RWPE2 (cell line): ENCODE measurements around the gene NKD1.

Experiments
- ATAC-seq: fragments of 200-7000 bp; cut with Tn5 transposase; 3 replicates; pipeline ENCODE4 v1.9.1; 2021; ENCODE audit warnings: low read depth
- DNase-seq: peaks from one replicate; pipeline ENCODE4 v3.0.0-alpha.2; 2020; ENCODE audit warnings: low spot score
- H3K27ac ChIP-seq: fragments of 450-650 bp; 2 replicates; pipeline ENCODE4 v1.5.1; 2017; ENCODE audit warnings: mild to moderate bottlenecking; ENCODE audit not compliant: poor library complexity, severe bottlenecking
- H3K27me3 ChIP-seq: fragments of 250-450 bp; sonication (Bioruptor Pico); 2 replicates; pipeline ENCODE4 v1.5.1; 2021; ENCODE audit warnings: mild to moderate bottlenecking, moderate library complexity; ENCODE audit not compliant: insufficient read depth, poor library complexity, severe bottlenecking
- H3K36me3 ChIP-seq: fragments of 250-450 bp; sonication (Bioruptor Pico); 2 replicates; pipeline ENCODE4 v1.5.1; 2020; ENCODE audit warnings: low read depth, mild to moderate bottlenecking, moderate library complexity
- H3K4me1 ChIP-seq: fragments of 250-450 bp; sonication (Bioruptor Pico); 2 replicates; pipeline ENCODE4 v1.5.1; 2021; ENCODE audit warnings: mild to moderate bottlenecking, moderate library complexity; ENCODE audit not compliant: insufficient read depth, poor library complexity, severe bottlenecking
- H3K4me3 ChIP-seq: fragments of 250-450 bp; sonication (Bioruptor Pico); 2 replicates; pipeline ENCODE4 v1.5.1; 2021; ENCODE audit warnings: mild to moderate bottlenecking, moderate library complexity; ENCODE audit not compliant: severe bottlenecking
- H3K9me3 ChIP-seq: fragments of 250-450 bp; sonication (Bioruptor Pico); 2 replicates; pipeline ENCODE4 v1.5.1; 2021; ENCODE audit warnings: mild to moderate bottlenecking, moderate library complexity; ENCODE audit not compliant: severe bottlenecking
- CTCF ChIP-seq: fragments of 450-650 bp; IDR thresholded peaks from one replicate; pipeline ENCODE4 v1.5.1; 2017; ENCODE audit warnings: mild to moderate bottlenecking, moderate library complexity; ENCODE audit not compliant: poor library complexity, severe bottlenecking

NKD1 gene

GRCh38 chr16:50684823-50685461, 136.7 kb downstream of the NKD1 start:
- H3K27ac ChIP-seq, result no peak overlapping the region
- H3K36me3 ChIP-seq, result no peaks in the 10 kb centered on the region
- no peak for TF ChIP-seq CTCF
- no peak for ATAC-seq
- no peak overlapping the region for H3K4me3 ChIP-seq
- no peaks in the 10 kb centered on the region for H3K4me1 ChIP-seq
- no peak for DNase-seq
- H3K27me3 ChIP-seq, result no peaks in the 10 kb centered on the region
- H3K9me3 ChIP-seq, result no peaks in the 10 kb centered on the region

- no peak overlapping the region for H3K4me3 ChIP-seq
- DNase-seq, result no peak
- 0 out of 3 replicates have a peak, but pooled peaks have one; percentile 48 for ATAC-seq
- no peak overlapping the region for H3K27ac ChIP-seq
- H3K4me1 ChIP-seq, result no peaks in the 10 kb centered on the region
- no peaks in the 10 kb centered on the region for H3K27me3 ChIP-seq
- H3K36me3 ChIP-seq, result no peaks in the 10 kb centered on the region
- H3K9me3 ChIP-seq, result no peaks in the 10 kb centered on the region
- TF ChIP-seq CTCF, result no peak
Measured at GRCh38 chr16:50685462-50686063, 137.4 kb downstream of the NKD1 start.

GRCh38 chr16:50688083-50688482, 139.9 kb downstream of the NKD1 start:
- H3K9me3 ChIP-seq, result no peaks in the 10 kb centered on the region
- H3K27ac ChIP-seq, result no peak overlapping the region
- H3K27me3 ChIP-seq, result no peaks in the 10 kb centered on the region
- H3K4me1 ChIP-seq, result no peaks in the 10 kb centered on the region
- ATAC-seq, result no peak
- no peak for TF ChIP-seq CTCF
- no peaks in the 10 kb centered on the region for H3K36me3 ChIP-seq
- no peak for DNase-seq
- no peak overlapping the region for H3K4me3 ChIP-seq

GRCh38 chr16:50688867-50689266, 140.7 kb downstream of the NKD1 start:
- no peaks in the 10 kb centered on the region for H3K9me3 ChIP-seq
- H3K4me3 ChIP-seq, result no peak overlapping the region
- no peak for TF ChIP-seq CTCF
- H3K27ac ChIP-seq, result no peak overlapping the region
- H3K27me3 ChIP-seq, result no peaks in the 10 kb centered on the region
- H3K36me3 ChIP-seq, result no peaks in the 10 kb centered on the region
- DNase-seq, result no peak
- no peak for ATAC-seq
- no peaks in the 10 kb centered on the region for H3K4me1 ChIP-seq

DNA sequence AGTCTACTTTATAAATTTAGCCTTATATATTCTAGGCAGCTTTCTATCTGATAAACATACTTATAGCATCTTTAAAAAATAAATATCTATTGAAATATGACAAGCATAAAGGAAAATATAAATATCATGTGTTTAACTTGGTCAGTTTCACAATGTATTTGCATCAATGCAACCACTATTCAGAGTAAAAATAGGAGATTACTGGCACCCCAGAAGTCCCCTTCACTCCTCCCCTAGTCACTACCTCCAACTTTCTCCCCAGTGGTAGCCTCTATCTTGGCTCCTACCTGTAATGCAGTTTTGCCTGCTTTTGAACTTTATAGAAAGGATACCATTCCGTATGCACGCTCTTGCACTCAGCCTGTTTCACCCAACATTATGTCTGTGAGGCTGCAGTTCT, 142.0 kb downstream of the NKD1 start:
- H3K4me3 ChIP-seq, result no peak overlapping the region
- H3K4me1 ChIP-seq, result no peaks in the 10 kb centered on the region
- ATAC-seq (no peak), DNase-seq (no peak)
- H3K36me3 ChIP-seq, result no peaks in the 10 kb centered on the region
- no peaks in the 10 kb centered on the region for H3K27me3 ChIP-seq
- no peak for TF ChIP-seq CTCF
- H3K9me3 ChIP-seq, result no peaks in the 10 kb centered on the region
- H3K27ac ChIP-seq, result no peak overlapping the region
